Mammary epithelial cell (primary cell): ENCODE results near the gene CNTN5.

Experiments
- EZH2 ChIP-seq: IDR thresholded peaks from 2 replicates; pipeline ENCODE4 v1.6.1; 2012; ENCODE audit warnings: low read length, inconsistent platforms, borderline replicate concordance
- TF ChIP-seq, protein P1 (sequence below), 2 donors: IDR thresholded peaks in 1 of 2; conservative IDR thresholded peaks in 1 of 2; 2 replicates each; pipeline ENCODE4 v1.5.1; 2011 to 2012; ENCODE audit warnings: inconsistent platforms in 2 of 2, low read length in 2 of 2, mild to moderate bottlenecking in 2 of 2, control low read depth in 1 of 2, low read depth in 1 of 2; ENCODE audit not compliant: insufficient read depth in 1 of 2; ENCODE audit errors: extremely low read depth in 1 of 2

DNA sequence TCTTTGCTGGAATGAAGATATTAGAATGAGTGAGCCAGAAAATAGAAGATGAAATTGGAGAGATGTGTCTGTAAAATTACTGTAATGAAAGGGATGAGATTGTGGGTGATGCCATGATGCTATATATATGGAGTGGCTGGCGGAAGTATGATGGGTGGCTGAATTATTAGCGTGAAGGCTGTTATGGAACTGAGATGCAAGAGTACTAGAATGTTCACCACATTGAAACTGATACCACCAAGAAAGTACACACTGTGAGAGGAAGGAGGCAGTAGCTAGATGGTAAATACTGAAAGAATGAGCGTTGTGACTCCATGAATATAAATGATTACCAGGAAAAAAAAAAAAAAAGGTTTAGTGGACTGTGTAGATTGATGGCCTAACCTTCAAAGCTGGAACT, 411.9 kb downstream of the CNTN5 start:
- TF ChIP-seq, protein P1, sequence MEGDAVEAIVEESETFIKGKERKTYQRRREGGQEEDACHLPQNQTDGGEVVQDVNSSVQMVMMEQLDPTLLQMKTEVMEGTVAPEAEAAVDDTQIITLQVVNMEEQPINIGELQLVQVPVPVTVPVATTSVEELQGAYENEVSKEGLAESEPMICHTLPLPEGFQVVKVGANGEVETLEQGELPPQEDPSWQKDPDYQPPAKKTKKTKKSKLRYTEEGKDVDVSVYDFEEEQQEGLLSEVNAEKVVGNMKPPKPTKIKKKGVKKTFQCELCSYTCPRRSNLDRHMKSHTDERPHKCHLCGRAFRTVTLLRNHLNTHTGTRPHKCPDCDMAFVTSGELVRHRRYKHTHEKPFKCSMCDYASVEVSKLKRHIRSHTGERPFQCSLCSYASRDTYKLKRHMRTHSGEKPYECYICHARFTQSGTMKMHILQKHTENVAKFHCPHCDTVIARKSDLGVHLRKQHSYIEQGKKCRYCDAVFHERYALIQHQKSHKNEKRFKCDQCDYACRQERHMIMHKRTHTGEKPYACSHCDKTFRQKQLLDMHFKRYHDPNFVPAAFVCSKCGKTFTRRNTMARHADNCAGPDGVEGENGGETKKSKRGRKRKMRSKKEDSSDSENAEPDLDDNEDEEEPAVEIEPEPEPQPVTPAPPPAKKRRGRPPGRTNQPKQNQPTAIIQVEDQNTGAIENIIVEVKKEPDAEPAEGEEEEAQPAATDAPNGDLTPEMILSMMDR (conservative IDR thresholded peaks at IDR 0.05 in 1 of 2, IDR thresholded peaks at IDR 0.05 in 1 of 2; ENCODE audit: extremely low read depth in 1 of 2, insufficient read depth in 1 of 2, low read depth in 1 of 2, low read length in 2 of 2), result no peak
- no peak for TF ChIP-seq EZH2
